Aorta (tissue), 5 donors: ENCODE measurements around the gene ETV6. TPM values are rescaled to one million over a fixed set of nuclear protein-coding genes. Genes with fewer than 3 reads are reported as not detected.

Experiments
- ATAC-seq: fragments of 200-7000 bp; cut with Tn5 transposase; one replicate; pipeline ENCODE4 v1.9.1; 2022; ENCODE audit warnings: moderate library complexity; ENCODE audit not compliant: low FRiP score
- DNase-seq, 2 donors: peaks; one replicate each; pipeline ENCODE4 v3.0.0-alpha.2; 2020
- H3K27ac ChIP-seq, 2 donors: one replicate each; pipeline ENCODE4 v1.5.1; 2013; ENCODE audit warnings: low read length in 2 of 2, mild to moderate bottlenecking in 2 of 2, moderate library complexity in 2 of 2, control low read depth in 1 of 2, inconsistent platforms in 1 of 2, low read depth in 1 of 2
- H3K27me3 ChIP-seq, 2 donors: one replicate each; pipeline ENCODE4 v1.6.1; 2013; ENCODE audit warnings: control low read depth in 1 of 2, low read length in 1 of 2, mild to moderate bottlenecking in 1 of 2, moderate library complexity in 1 of 2; ENCODE audit not compliant: insufficient read depth in 2 of 2, control insufficient read depth in 1 of 2
- H3K36me3 ChIP-seq, 2 donors: one replicate each; pipeline ENCODE4 v1.6.1; 2013; ENCODE audit warnings: control low read depth in 1 of 2, low read length in 1 of 2, mild to moderate bottlenecking in 1 of 2; ENCODE audit not compliant: insufficient read depth in 2 of 2, control insufficient read depth in 1 of 2
- H3K4me1 ChIP-seq, 2 donors: one replicate each; pipeline ENCODE4 v1.6.1; 2013; ENCODE audit warnings: low read length in 2 of 2, control low read depth in 1 of 2, mild to moderate bottlenecking in 1 of 2, moderate library complexity in 1 of 2; ENCODE audit not compliant: insufficient read depth in 2 of 2, control insufficient read depth in 1 of 2
- H3K4me3 ChIP-seq, 2 donors: one replicate each; pipeline ENCODE4 v1.5.1; 2013; ENCODE audit warnings: low read length in 2 of 2, control low read depth in 1 of 2, mild to moderate bottlenecking in 1 of 2
- H3K9me3 ChIP-seq: one replicate; pipeline ENCODE4 v1.6.1; 2013; ENCODE audit warnings: mild to moderate bottlenecking, low read length; ENCODE audit not compliant: control insufficient read depth
- WGBS, 2 donors: extraction: QIAGEN DNeasy Blood & Tissue Kit; methylation state at CpG; one replicate each; pipeline ENCODE4 v1.1.7; 2013; 5-methylcytosine and 5-hydroxymethylcytosine counted together
- intact Hi-C, 2 donors: fragments of 100-400 bp; cut with DNase I; formaldehyde crosslinking; loops; one replicate each; pipeline versions ENCODE4 v1.14.2 to v1.15.0; 2022
- polyA plus RNA-seq, 2 donors: library from polyadenylated mRNA; stranded (reverse); fragments of 200-250 nt; gene quantifications; one replicate each; pipeline ENCODE4 v1.2.3, GENCODE V29; 2013
- total RNA-seq, 2 donors: library from RNA; stranded (reverse); fragmentation: NEBNext Ultra II Directional; extraction: Animal tissue kit (Norgen Biotek cat#: 25700); gene quantifications; one replicate each; pipeline ENCODE4 v1.2.1, GENCODE V29; 2021
- donor health status: healthy with polysubstance abuse.
- donor health status: Bipolar disorder and iron deficiency.
- donor health status: DM: no; HTN: no; CAD: no.
- donor health status: DM: no; HTN: no; CAD: no.
- donor health status: DM: yes; HTN: yes; CAD: no.

ETV6 gene
- total and polyA plus RNA-seq, 4 donors: 6.9 to 113 (median 46.7) TPM

DNA sequence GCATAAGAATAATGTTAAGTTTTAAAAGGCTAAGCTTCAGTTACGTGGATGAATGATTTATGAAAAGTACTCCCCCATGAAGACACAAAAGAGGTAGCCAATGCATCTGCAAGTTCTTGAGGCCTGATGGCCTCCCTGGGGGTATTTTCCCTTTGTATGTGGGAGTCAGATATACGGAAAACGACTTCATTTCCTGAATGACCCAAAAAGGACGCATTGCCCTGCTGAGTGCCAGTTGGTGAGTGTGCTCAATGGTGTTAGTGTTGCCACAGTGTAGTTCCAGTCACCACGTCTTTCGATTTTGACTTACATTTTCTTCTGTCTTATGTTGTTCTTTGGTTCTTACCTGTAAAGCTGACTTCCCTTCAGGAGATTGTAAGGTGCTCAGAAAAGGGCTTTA lies 8.0 kb downstream of the ETV6 start:
- Histone ChIP-seq H3K27me3 (no peaks in the 10 kb centered on the region), H3K4me1 (peaks cover 11 to 26% of the 10 kb centered on the region in 2 donors), H3K9me3 (no peaks in the 10 kb centered on the region), H3K27ac (peak overlapping the region; percentile 68 to 76), H3K36me3 (peaks cover 0 to 2% of the 10 kb centered on the region in 2 donors), H3K4me3 (no peak overlapping the region)
- WGBS, 2 donors: 26 to 30% methylated on average over 6 of the region's 6 CpGs
- no peak for ATAC-seq
- DNase-seq: no peak
- intact Hi-C loops: loop anchor here in 1 of 2 donors (10.0 kb wide), 1 partner anchor 227 kb away; no protein-coding TSS in a partner anchor

DNA sequence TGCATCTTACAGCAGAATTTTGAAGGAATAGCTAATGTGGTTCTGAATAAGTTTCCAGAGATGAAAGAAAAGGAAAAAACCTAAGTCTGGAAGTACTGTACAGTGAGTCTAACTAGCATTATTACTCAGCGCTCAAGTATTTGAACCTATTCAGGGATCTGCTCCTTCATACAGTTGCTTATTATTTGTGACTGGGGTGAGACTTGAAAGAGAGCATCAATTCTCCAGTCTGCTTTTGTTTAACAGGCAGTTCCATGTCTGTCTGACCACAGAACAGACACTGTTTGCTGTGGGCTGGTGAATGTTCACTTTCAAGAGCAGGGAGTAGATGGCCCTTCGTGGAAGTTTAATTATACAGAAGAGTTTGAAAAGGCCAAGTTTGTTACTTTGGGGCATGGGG lies 9.3 kb downstream of the ETV6 start:
- H3K27ac ChIP-seq: peak overlapping the region in 1 of 2 donors; percentile 40
- ATAC-seq: no peak
- peaks cover 0 to 2% of the 10 kb centered on the region in 2 donors for H3K36me3 ChIP-seq
- no peak for DNase-seq
- H3K4me3 ChIP-seq: no peak overlapping the region
- WGBS, 2 donors: 14 to 22% methylated on average over 2 of the region's 2 CpGs
- H3K9me3 ChIP-seq: no peaks in the 10 kb centered on the region
- H3K4me1 ChIP-seq: peaks cover 16 to 34% of the 10 kb centered on the region in 2 donors
- H3K27me3 ChIP-seq: no peaks in the 10 kb centered on the region
- intact Hi-C loops: loop anchor here in 1 of 2 donors (10.0 kb wide), 1 partner anchor 226 kb away; no protein-coding TSS in a partner anchor

DNA sequence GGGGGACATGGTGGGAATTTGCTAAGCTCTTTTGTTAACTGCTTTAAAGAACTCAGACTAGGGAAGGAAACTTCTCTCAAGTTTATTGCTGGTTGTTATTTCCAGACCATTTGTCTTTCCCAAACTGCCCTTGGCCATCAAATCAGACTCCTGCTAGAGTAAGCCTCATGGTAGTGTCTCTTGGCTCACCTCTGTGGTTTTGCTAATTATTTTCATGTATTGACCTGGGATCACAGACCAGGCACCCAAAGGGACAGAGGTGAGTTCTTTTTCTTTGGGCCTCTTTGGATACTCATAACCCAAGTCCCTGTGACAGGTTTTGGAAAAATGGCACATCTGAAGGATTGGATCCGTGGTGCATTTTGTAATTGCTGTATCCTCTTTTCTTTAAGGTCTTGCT lies 11.2 kb downstream of the ETV6 start:
- intact Hi-C loops: loop anchor here in 1 of 2 donors (5.0 kb wide), 1 partner anchor 37 kb away; no protein-coding TSS in a partner anchor

DNA sequence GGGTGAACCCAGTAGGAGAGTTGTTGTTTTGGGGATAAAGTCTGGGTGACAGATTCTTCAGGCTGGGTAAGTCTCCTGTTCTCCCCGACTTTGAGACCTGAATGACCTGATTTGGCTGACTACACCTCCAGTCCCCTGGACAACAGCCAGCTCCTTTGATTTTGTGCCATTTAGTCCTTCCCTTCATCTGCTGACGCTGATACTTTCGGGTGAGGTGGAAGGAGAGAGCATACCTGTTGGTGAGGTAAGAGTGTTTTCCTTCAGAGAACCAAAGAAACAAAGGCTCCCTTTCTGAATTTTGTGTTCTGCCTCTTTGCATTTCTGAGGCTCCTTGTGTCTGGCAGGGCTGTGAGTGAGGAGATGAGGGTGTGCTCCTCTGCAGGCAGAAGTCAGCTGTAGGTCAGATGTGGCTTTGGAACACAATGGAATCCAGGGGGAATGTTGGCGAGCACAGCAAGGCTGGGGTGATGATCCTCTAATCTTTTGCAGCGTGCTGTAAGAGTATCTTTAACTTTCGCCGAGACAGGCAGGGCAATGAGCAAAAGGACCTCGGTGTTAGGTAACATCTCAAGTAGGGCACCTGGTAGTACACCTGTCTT lies 12.1 kb downstream of the ETV6 start:
- no peaks in the 10 kb centered on the region for H3K27me3 ChIP-seq
- ATAC-seq (no peak), DNase-seq (no peak)
- peak overlapping the region in 1 of 2 donors; percentile 80 for H3K27ac ChIP-seq
- H3K4me1 ChIP-seq: peaks cover 15 to 24% of the 10 kb centered on the region in 2 donors
- no peaks in the 10 kb centered on the region for H3K9me3 ChIP-seq
- no peak overlapping the region for H3K4me3 ChIP-seq
- WGBS, 2 donors: 79 to 83% methylated on average over 8 of the region's 8 CpGs
- H3K36me3 ChIP-seq: no peaks in the 10 kb centered on the region
- intact Hi-C loops: loop anchor here in 1 of 2 donors (5.0 kb wide), 1 partner anchor 36 kb away; no protein-coding TSS in a partner anchor

More for the DNA sequence above, 11.2 kb downstream of the ETV6 start:
- Histone ChIP-seq H3K27ac (no peak overlapping the region), H3K27me3 (no peaks in the 10 kb centered on the region), H3K36me3 (no peaks in the 10 kb centered on the region), H3K4me1 (peaks cover 15 to 24% of the 10 kb centered on the region in 2 donors), H3K4me3 (no peak overlapping the region), H3K9me3 (no peaks in the 10 kb centered on the region)
- DNase-seq: no peak
- no peak for ATAC-seq
- WGBS, 2 donors: 90 to 93% methylated on average over 1 of the region's 1 CpG

DNA sequence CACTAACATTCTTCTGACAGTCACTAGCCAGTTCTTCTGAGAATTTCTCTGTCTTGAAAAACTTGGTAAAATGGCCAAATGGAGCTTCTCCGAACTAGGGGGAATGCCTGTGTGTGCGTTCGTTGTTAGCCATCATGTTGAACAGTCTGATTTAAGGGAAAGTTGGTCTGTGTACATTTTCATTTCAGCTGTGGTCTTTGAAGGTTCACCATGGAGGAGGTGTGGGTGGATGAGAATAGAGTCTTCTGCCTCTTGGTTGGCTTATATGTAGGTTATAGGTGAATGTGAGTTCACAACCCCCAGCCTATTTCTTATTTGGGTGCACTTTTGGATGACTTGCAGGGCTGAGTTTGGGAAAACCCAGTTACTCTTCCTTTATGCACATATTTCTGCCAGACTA lies 12.9 kb downstream of the ETV6 start:
- DNase-seq (no peak), ATAC-seq (no peak)
- no peaks in the 10 kb centered on the region for H3K27me3 ChIP-seq
- H3K36me3 ChIP-seq: no peaks in the 10 kb centered on the region
- intact Hi-C loops: loop anchor here in 1 of 2 donors (5.0 kb wide), 1 partner anchor 35 kb away; no protein-coding TSS in a partner anchor
- WGBS, 2 donors: 82 to 89% methylated on average over 3 of the region's 3 CpGs
- H3K9me3 ChIP-seq: no peaks in the 10 kb centered on the region
- H3K4me3 ChIP-seq: no peak overlapping the region
- peak overlapping the region in 1 of 2 donors; percentile 21 for H3K27ac ChIP-seq
- H3K4me1 ChIP-seq: peaks cover 13 to 23% of the 10 kb centered on the region in 2 donors

DNA sequence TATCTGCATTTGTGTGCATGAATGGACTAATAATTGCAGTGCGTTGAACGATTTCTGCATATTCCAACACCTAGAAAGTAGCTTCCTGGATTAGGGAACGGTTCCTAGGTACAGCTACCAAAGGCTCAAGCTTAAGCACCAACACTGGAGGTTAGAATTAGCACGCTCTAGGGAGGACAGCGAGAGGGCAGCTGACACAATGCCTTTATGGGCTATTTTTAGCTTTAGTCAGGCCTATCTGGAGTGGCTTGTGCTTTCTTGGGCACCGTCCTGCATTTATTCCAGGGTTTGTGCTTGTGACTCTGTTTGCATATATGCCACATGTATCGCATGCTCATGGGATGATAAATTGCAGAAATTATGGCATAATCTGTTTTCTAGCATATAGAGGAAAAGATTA lies 13.7 kb downstream of the ETV6 start:
- intact Hi-C loops: loop anchor here in 1 of 2 donors (5.0 kb wide), 1 partner anchor 34 kb away; no protein-coding TSS in a partner anchor

DNA sequence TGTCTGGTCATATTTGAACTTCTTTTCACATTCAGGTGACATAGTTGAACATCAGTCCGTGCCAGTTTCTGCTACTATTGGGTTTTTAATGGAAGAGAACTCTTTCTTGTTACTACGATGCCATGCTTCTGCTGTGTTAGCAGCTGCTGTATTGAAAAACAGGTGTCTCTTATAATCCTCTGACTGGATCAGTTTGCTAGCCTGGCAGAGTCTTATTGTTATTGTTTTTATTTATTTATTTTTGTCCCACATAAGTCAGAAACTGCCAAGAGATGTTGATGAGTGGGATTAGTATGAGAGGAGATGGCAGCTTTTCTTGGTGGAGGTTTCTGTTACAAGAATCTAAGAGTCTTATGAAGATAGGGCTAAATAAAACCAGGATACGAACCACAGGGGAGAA lies 14.6 kb downstream of the ETV6 start:
- no peak for DNase-seq
- H3K27ac ChIP-seq: no peak overlapping the region
- H3K27me3 ChIP-seq: no peaks in the 10 kb centered on the region
- ATAC-seq: no peak
- peaks cover 10 to 16% of the 10 kb centered on the region in 2 donors for H3K4me1 ChIP-seq
- no peaks in the 10 kb centered on the region for H3K36me3 ChIP-seq
- H3K4me3 ChIP-seq: no peak overlapping the region
- 52 to 69% methylated on average over 3 of the region's 3 CpGs for WGBS, 2 donors
- intact Hi-C loops: loop anchor here in 1 of 2 donors (5.0 kb wide), 1 partner anchor 33 kb away; no protein-coding TSS in a partner anchor
- H3K9me3 ChIP-seq: no peaks in the 10 kb centered on the region

More for the DNA sequence above, 13.7 kb downstream of the ETV6 start:
- no peaks in the 10 kb centered on the region for H3K36me3 ChIP-seq
- peak; percentile 70 for ATAC-seq
- H3K27ac ChIP-seq: peak overlapping the region; percentile 47 to 62
- no peak for DNase-seq
- H3K4me3 ChIP-seq: no peak overlapping the region
- no peaks in the 10 kb centered on the region for H3K9me3 ChIP-seq
- 7 to 12% methylated on average over 7 of the region's 7 CpGs for WGBS, 2 donors
- peaks cover 13 to 18% of the 10 kb centered on the region in 2 donors for H3K4me1 ChIP-seq
- H3K27me3 ChIP-seq: no peaks in the 10 kb centered on the region

DNA sequence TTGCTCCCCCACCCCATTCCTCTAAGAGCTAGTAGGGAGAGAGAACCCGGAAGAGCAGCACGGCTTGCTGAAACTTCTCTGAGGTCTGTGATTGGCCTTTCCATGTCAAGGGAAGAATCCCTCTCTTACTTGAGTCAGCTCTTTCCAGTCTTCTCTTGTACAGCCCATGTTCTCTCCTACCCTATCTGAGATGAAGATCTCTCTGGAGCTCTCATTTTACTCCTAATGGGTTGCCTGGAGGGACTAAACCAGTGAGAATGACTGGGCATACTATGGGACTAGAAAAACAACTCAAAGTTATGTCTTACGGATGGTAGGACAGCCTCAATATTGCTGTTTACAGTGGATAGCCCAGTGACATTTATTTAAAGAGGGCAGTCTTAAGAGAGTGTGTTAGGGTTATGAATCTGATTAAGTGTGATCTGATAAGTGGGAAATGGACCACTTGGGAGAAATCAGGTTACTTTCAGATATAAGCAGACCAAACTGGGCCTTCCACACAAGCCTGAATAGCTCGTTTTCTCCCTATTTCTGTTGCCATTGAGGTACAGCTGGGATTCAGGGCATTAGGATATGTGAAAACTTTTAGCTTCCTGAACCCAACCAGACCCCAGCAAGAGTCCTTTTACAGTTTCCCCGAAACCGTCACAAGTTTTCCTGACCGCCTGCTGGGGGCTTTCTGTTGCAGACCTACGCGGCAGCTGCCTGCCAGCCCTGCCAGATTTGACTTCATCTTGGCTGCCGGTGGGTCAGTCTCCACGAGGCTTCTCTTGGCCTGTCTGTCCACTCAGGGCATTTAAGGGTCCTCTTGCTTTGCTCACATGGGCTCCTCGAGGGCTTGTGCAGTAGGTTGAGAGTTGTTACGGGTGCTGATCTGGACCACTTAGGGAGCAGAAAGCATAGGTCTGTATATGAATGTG lies 16.9 kb downstream of the ETV6 start:
- H3K4me3 ChIP-seq: no peak overlapping the region
- WGBS, 2 donors: 66 to 68% methylated on average over 13 of the region's 13 CpGs
- peaks cover 8 to 16% of the 10 kb centered on the region in 2 donors for H3K4me1 ChIP-seq
- intact Hi-C loops: no loop called here
- no peaks in the 10 kb centered on the region for H3K36me3 ChIP-seq
- ATAC-seq (no peak), DNase-seq (no peak)
- H3K27ac ChIP-seq: no peak overlapping the region
- H3K27me3 ChIP-seq: no peaks in the 10 kb centered on the region
- no peaks in the 10 kb centered on the region for H3K9me3 ChIP-seq
